GM12878 (cell line): ENCODE data around the gene GPR39. TPM values are rescaled to one million over a fixed set of nuclear protein-coding genes. Genes with fewer than 3 reads are reported as not detected.

Experiments used
- ATAC-seq: fragments of 200-7000 bp; cut with Tn5 transposase; 3 replicates; pipeline ENCODE4 v1.9.1; 2020; ENCODE audit warnings: mild to moderate bottlenecking, moderate library complexity
- BruUV-seq: library from RNA; stranded (reverse); fragments of 400-500 nt; replicated peaks from 2 replicates; lab custom pipeline; 2021; lab: Mats Ljungman, UMichigan
- CTCF ChIA-PET: fragments of 300-600 bp; sonication (Branson Sonifier 250); formaldehyde crosslinking; extraction: SDS; loops from one replicate; lab custom pipeline; 2021; ENCODE audit warnings: inconsistent platforms; lab: Yijun Ruan, JAX
- POLR2A ChIA-PET: fragments of 350-600 bp; formaldehyde crosslinking; extraction: SDS; loops from one replicate; lab custom pipeline; 2021; ENCODE audit warnings: inconsistent platforms; lab: Charles Lee
- RAD21 ChIA-PET: fragments of 300-600 bp; sonication (Branson Sonifier 250); formaldehyde crosslinking; loops from one replicate; lab custom pipeline; 2023; ENCODE audit warnings: antibody characterized with exemption; ENCODE audit not compliant: unreplicated experiment; lab: Charles Lee
- SMC1A ChIA-PET: fragments of 300-600 bp; sonication (Branson Sonifier 250); formaldehyde crosslinking; loops from one replicate; lab custom pipeline; 2023; ENCODE audit not compliant: unreplicated experiment, uncharacterized antibody; lab: Charles Lee
- DNase-seq: peaks from one replicate; pipeline ENCODE4 v3.0.0-alpha.2; 2011; ENCODE audit warnings: low read depth, low spot score
- FAIRE-seq: peaks from 3 replicates; lab custom pipeline; 2011; peaks lifted over from hg19 to GRCh38; lab: Jason Lieb, UNC
- H2AFZ ChIP-seq: 2 replicates; pipeline ENCODE4 v1.6.0; 2011; ENCODE audit warnings: low read depth, low read length, control low read depth; ENCODE audit not compliant: control insufficient read depth
- H3K27ac ChIP-seq: 2 replicates; pipeline ENCODE4 v1.5.1; 2011; ENCODE audit warnings: control low read depth; ENCODE audit not compliant: control insufficient read depth, insufficient read depth
- H3K27me3 ChIP-seq, 2 experiments: replicated peaks in 1 of 2; 2 replicates each; pipeline versions ENCODE4 v1.6.0 to v1.6.1; 2011; ENCODE audit warnings: low read length in 1 of 2; ENCODE audit not compliant: control insufficient read depth in 2 of 2, insufficient read depth in 2 of 2
- H3K36me3 ChIP-seq, 2 experiments: 2 replicates each; pipeline ENCODE4 v1.5.1; 2011; ENCODE audit warnings: low read length in 1 of 2; ENCODE audit not compliant: control insufficient read depth in 2 of 2, insufficient read depth in 2 of 2
- H3K4me1 ChIP-seq: 2 replicates; pipeline ENCODE4 v1.6.1; 2011; ENCODE audit warnings: mild to moderate bottlenecking, low read length, moderate library complexity, mixed read lengths; ENCODE audit not compliant: control insufficient read depth, insufficient read depth
- H3K4me2 ChIP-seq: 2 replicates; pipeline ENCODE4 v1.6.0; 2011; ENCODE audit warnings: control low read depth; ENCODE audit not compliant: control insufficient read depth, insufficient read depth
- H3K4me3 ChIP-seq: fragments of 200-600 bp; sonication (generic); 2 replicates; pipeline ENCODE4 v1.5.1; 2016
- H3K79me2 ChIP-seq: 2 replicates; pipeline ENCODE4 v1.6.0; 2011; ENCODE audit warnings: low read length; ENCODE audit not compliant: control insufficient read depth, insufficient read depth
- H3K9ac ChIP-seq: 2 replicates; pipeline ENCODE4 v1.8.0; 2011; ENCODE audit warnings: low read length, control low read depth, mixed read lengths; ENCODE audit not compliant: control insufficient read depth, insufficient read depth
- H3K9me3 ChIP-seq: replicated peaks from 3 replicates; pipeline ENCODE4 v1.5.1; 2011; ENCODE audit warnings: mild to moderate bottlenecking, low read length; ENCODE audit not compliant: control insufficient read depth, insufficient read depth
- H4K20me1 ChIP-seq: 2 replicates; pipeline ENCODE4 v1.6.0; 2011; ENCODE audit not compliant: control insufficient read depth, insufficient read depth
- CBFB ChIP-seq: IDR thresholded peaks from 2 replicates; pipeline ENCODE4 v1.6.1; 2016; ENCODE audit warnings: antibody characterized with exemption, low read depth
- CHD4 ChIP-seq: fragments of 200-600 bp; sonication (generic); IDR thresholded peaks from 2 replicates; pipeline ENCODE4 v1.6.1; 2016; ENCODE audit warnings: mild to moderate bottlenecking
- GABPA ChIP-seq: IDR thresholded peaks from 2 replicates; pipeline ENCODE4 v1.6.1; 2014; ENCODE audit warnings: antibody characterized with exemption, low read depth, mild to moderate bottlenecking, inconsistent platforms
- IRF4 ChIP-seq: IDR thresholded peaks from 2 replicates; pipeline ENCODE4 v1.6.1; 2011; ENCODE audit warnings: low read depth, low read length
- NR2C1 ChIP-seq: fragments of 450-650 bp; IDR thresholded peaks from 2 replicates; pipeline ENCODE4 v1.6.1; 2017; ENCODE audit warnings: antibody characterized with exemption, mild to moderate bottlenecking, moderate library complexity
- POLR2A ChIP-seq: IDR thresholded peaks from 2 replicates; pipeline ENCODE4 v1.6.1; 2011; ENCODE audit warnings: low read depth, mild to moderate bottlenecking, low read length
- RAD21 ChIP-seq: IDR thresholded peaks from 2 replicates; pipeline ENCODE4 v1.6.1; 2011; ENCODE audit warnings: mild to moderate bottlenecking, low read depth, low read length, moderate library complexity; ENCODE audit not compliant: insufficient read depth
- SUPT20H ChIP-seq: IDR thresholded peaks from 2 replicates; pipeline ENCODE4 v1.6.1; 2011; ENCODE audit warnings: low read depth, mild to moderate bottlenecking, low read length, moderate library complexity, borderline replicate concordance; ENCODE audit not compliant: control insufficient read depth
- TCF7 ChIP-seq: IDR thresholded peaks from 2 replicates; pipeline ENCODE4 v1.6.1; 2014; ENCODE audit warnings: antibody characterized with exemption, borderline replicate concordance
- WGBS: methylation state at CpG from one replicate; pipeline ENCODE4 v1.1.6; 2016; ENCODE audit warnings: low lambda C conversion rate; ENCODE audit not compliant: insufficient replicate concordance, insufficient coverage; ENCODE audit errors: missing lambda C conversion rate; 5-methylcytosine and 5-hydroxymethylcytosine counted together
- in situ Hi-C: fragments of 300-500 bp; cut with MboI; formaldehyde crosslinking; loops from 9 replicates; pipeline ENCODE4 v1.14.3; 2018; ENCODE audit warnings: mixed read lengths
- intact Hi-C: fragments of 100-400 bp; cut with micrococcal nuclease; formaldehyde crosslinking; loops from one replicate; pipeline ENCODE4 v1.14.2; 2022; ENCODE audit not compliant: unreplicated experiment
- polyA plus RNA-seq, 11 experiments: library from polyadenylated mRNA; depleted of rRNA in 4 of 11; unstranded in 6 of 11; stranded (reverse) in 5 of 11; fragments of >200 nt; fragmentation: Nextera tagmentation in 4 of 11; fragmentation: Illumina TruSeq in 1 of 11; extraction: Ambion mirVana in 4 of 11; extraction: Trizol in 1 of 11; gene quantifications; 1 replicate in 1 of 11; 2 replicates in 10 of 11; pipeline versions ENCODE4 v1.2.1 to v1.2.3, GENCODE V29; 2011 to 2016; ENCODE audit warnings: inconsistent platforms in 2 of 11, missing spikeins in 2 of 11, low read depth in 1 of 11
- total RNA-seq, 4 experiments: library from RNA; depleted of rRNA in 3 of 4; stranded (reverse); fragments of >200 nt in 3 of 4; fragmentation: Illumina TruSeq in 1 of 4; extraction: Trizol in 1 of 4; gene quantifications; 2 replicates each; pipeline versions ENCODE4 v1.2.1 to v1.2.3, GENCODE V29; 2013 to 2021
- TF ChIP-seq, protein P1 (sequence below): fragments of 450-650 bp; IDR thresholded peaks from 2 replicates; pipeline ENCODE4 v1.6.1; 2018; ENCODE audit warnings: mild to moderate bottlenecking, low read depth, moderate library complexity; ENCODE audit not compliant: partially characterized antibody

Gene GPR39
- total and polyA plus RNA-seq, 10 of the 15 experiments (the other 5 are each of a cell fraction or from before 2014, with no cell fraction given) = 0.05 to 0.23 TPM; not detected in 8

DNA sequence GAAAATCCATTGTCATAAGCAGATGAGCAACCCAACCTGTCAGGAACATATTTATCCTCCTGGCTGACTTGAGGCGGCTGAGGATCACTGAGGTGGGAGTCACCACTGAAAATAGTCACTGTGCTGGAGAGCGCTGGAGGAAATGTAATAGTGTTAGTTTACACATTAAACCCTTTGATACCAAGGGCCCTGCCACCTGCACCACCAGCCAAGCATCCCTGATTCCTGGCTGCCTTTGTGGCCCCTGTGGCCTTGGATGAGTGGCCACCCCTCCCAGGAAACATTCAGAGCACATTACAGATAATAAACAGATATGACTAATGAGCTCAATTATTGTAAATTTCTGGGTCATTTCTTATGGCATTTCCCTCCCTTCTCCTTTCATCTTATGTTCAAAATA, 147.5 kb downstream of the GPR39 start:
- H3K4me1 ChIP-seq = no peaks in the 10 kb centered on the region
- ChIA-PET RAD21 (no interaction called here), SMC1A (no interaction called here), CTCF (interaction anchor here (1.5 kb wide), 1 partner anchor 16 kb away, joined by 5 read pairs; no protein-coding TSS in a partner anchor), POLR2A (no interaction called here)
- ATAC-seq = no peak
- H2AFZ ChIP-seq = no peak overlapping the region
- H3K79me2 ChIP-seq = no peaks in the 10 kb centered on the region
- H4K20me1 ChIP-seq = no peaks in the 10 kb centered on the region
- no peaks in the 10 kb centered on the region; a peak in 1 of 4 replicates for H3K27me3 ChIP-seq
- BruUV-seq = no TSS peak
- WGBS = 46% methylated on average over 2 of the region's 2 CpGs
- no peak overlapping the region for H3K27ac ChIP-seq
- TF ChIP-seq CHD4 (no peak), SUPT20H (no peak), NR2C1 (no peak), TCF7 (no peak), POLR2A (no peak), IRF4 (no peak), RAD21 (no peak), GABPA (no peak), CBFB (no peak)
- TF ChIP-seq, protein P1, sequence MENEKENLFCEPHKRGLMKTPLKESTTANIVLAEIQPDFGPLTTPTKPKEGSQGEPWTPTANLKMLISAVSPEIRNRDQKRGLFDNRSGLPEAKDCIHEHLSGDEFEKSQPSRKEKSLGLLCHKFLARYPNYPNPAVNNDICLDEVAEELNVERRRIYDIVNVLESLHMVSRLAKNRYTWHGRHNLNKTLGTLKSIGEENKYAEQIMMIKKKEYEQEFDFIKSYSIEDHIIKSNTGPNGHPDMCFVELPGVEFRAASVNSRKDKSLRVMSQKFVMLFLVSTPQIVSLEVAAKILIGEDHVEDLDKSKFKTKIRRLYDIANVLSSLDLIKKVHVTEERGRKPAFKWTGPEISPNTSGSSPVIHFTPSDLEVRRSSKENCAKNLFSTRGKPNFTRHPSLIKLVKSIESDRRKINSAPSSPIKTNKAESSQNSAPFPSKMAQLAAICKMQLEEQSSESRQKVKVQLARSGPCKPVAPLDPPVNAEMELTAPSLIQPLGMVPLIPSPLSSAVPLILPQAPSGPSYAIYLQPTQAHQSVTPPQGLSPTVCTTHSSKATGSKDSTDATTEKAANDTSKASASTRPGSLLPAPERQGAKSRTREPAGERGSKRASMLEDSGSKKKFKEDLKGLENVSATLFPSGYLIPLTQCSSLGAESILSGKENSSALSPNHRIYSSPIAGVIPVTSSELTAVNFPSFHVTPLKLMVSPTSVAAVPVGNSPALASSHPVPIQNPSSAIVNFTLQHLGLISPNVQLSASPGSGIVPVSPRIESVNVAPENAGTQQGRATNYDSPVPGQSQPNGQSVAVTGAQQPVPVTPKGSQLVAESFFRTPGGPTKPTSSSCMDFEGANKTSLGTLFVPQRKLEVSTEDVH = no peak
- TF ChIP-seq, all 136 proteins: peak for 0
- Histone ChIP-seq H3K36me3 (no peaks in the 10 kb centered on the region), H3K9me3 (no peaks in the 10 kb centered on the region), H3K9ac (no peak overlapping the region), H3K4me2 (no peak overlapping the region), H3K4me3 (no peak overlapping the region)
- in situ Hi-C loops = no loop called here
- no peak for DNase-seq
- intact Hi-C loops = no loop called here
- FAIRE-seq = no peak
